Rectal smooth muscle tissue (tissue), 1 donor: Measurements from ENCODE around the gene BPHL.
"Not testable (repeated sequence)": the region's sequence is repeated elsewhere in the genome, so short reads cannot be mapped to it uniquely, and the experiment has no call there.

Experiments
- H3K27ac ChIP-seq: one replicate; pipeline ENCODE4 v1.7.0; 2013; ENCODE audit warnings: low read depth, low read length, inconsistent platforms
- H3K27me3 ChIP-seq: one replicate; pipeline ENCODE4 v1.7.0; 2013; ENCODE audit warnings: low read length; ENCODE audit not compliant: control insufficient read depth, insufficient read depth
- H3K36me3 ChIP-seq: one replicate; pipeline ENCODE4 v1.7.0; 2013; ENCODE audit warnings: low read length; ENCODE audit not compliant: control insufficient read depth, insufficient read depth
- H3K4me1 ChIP-seq: one replicate; pipeline ENCODE4 v1.7.0; 2013; ENCODE audit warnings: low read length; ENCODE audit not compliant: control insufficient read depth, insufficient read depth
- H3K4me3 ChIP-seq: one replicate; pipeline ENCODE4 v1.7.0; 2013; ENCODE audit warnings: low read length
- H3K9ac ChIP-seq: one replicate; pipeline ENCODE4 v1.7.0; 2013; ENCODE audit warnings: low read length

BPHL gene

GRCh38 chr6:3195695-3196497 lies 77.4 kb downstream of the BPHL start:
- Histone ChIP-seq H3K27ac (no peak overlapping the region), H3K4me1 (no peaks in the 10 kb centered on the region), H3K4me3 (no peak overlapping the region), H3K36me3 (no peaks in the 10 kb centered on the region), H3K9ac (no peak overlapping the region), H3K27me3 (no peaks in the 10 kb centered on the region)

GRCh38 chr6:3196770-3197169 lies 78.3 kb downstream of the BPHL start:
- Histone ChIP-seq H3K9ac (no peak overlapping the region), H3K4me1 (no peaks in the 10 kb centered on the region), H3K36me3 (no peaks in the 10 kb centered on the region), H3K4me3 (no peak overlapping the region), H3K27ac (no peak overlapping the region), H3K27me3 (no peaks in the 10 kb centered on the region)

GRCh38 chr6:3197734-3198133 lies 79.2 kb downstream of the BPHL start:
- H3K36me3 ChIP-seq, H3K9ac ChIP-seq, H3K4me3 ChIP-seq, H3K27me3 ChIP-seq, H3K4me1 ChIP-seq, H3K27ac ChIP-seq: not testable (repeated sequence)

GRCh38 chr6:3199382-3199781 lies 80.9 kb downstream of the BPHL start:
- Histone ChIP-seq H3K27ac (no peak overlapping the region), H3K4me1 (no peaks in the 10 kb centered on the region), H3K9ac (no peak overlapping the region), H3K4me3 (no peak overlapping the region), H3K36me3 (no peaks in the 10 kb centered on the region), H3K27me3 (no peaks in the 10 kb centered on the region)

- H3K4me1 ChIP-seq = no peaks in the 10 kb centered on the region
- no peak overlapping the region for H3K4me3 ChIP-seq
- H3K27ac ChIP-seq = no peak overlapping the region
- H3K9ac ChIP-seq = no peak overlapping the region
- H3K27me3 ChIP-seq = no peaks in the 10 kb centered on the region
- no peaks in the 10 kb centered on the region for H3K36me3 ChIP-seq
Observed at GRCh38 chr6:3200682-3201081, 82.2 kb downstream of the BPHL start.

- no peak overlapping the region for H3K4me3 ChIP-seq
- H3K36me3 ChIP-seq = no peaks in the 10 kb centered on the region
- no peak overlapping the region for H3K9ac ChIP-seq
- H3K27me3 ChIP-seq = no peaks in the 10 kb centered on the region
- no peak overlapping the region for H3K27ac ChIP-seq
- H3K4me1 ChIP-seq = no peaks in the 10 kb centered on the region
Observed at GRCh38 chr6:3201388-3201787, 82.9 kb downstream of the BPHL start.
